Esophagus (tissue), 2 donors: ENCODE measurements around the gene XPNPEP2. TPM values are rescaled to one million over a fixed set of nuclear protein-coding genes. Genes with fewer than 3 reads are reported as not detected.

Experiments
- H3K27ac ChIP-seq, 2 donors: one replicate each; pipeline ENCODE4 v1.5.1; 2013; ENCODE audit warnings: low read depth in 2 of 2, mild to moderate bottlenecking in 2 of 2, inconsistent platforms in 1 of 2, low read length in 1 of 2, moderate library complexity in 1 of 2
- H3K27me3 ChIP-seq, 2 donors: one replicate each; pipeline ENCODE4 v1.6.1; 2013; ENCODE audit warnings: low read length in 2 of 2, control low read depth in 1 of 2, mild to moderate bottlenecking in 1 of 2; ENCODE audit not compliant: insufficient read depth in 2 of 2, control insufficient read depth in 1 of 2
- H3K36me3 ChIP-seq, 2 donors: one replicate each; pipeline ENCODE4 v1.6.1; 2013; ENCODE audit warnings: low read length in 1 of 2; ENCODE audit not compliant: control insufficient read depth in 2 of 2, insufficient read depth in 2 of 2
- H3K4me1 ChIP-seq, 2 donors: one replicate each; pipeline ENCODE4 v1.6.1; 2013; ENCODE audit warnings: low read length in 1 of 2; ENCODE audit not compliant: control insufficient read depth in 2 of 2, insufficient read depth in 2 of 2
- H3K4me3 ChIP-seq, 2 donors: one replicate each; pipeline ENCODE4 v1.5.1; 2013; ENCODE audit warnings: low read length in 2 of 2, mild to moderate bottlenecking in 2 of 2, low read depth in 1 of 2, moderate library complexity in 1 of 2
- H3K9me3 ChIP-seq, 2 donors: one replicate each; pipeline ENCODE4 v1.6.1; 2013; ENCODE audit warnings: mild to moderate bottlenecking in 2 of 2, low read depth in 1 of 2, low read length in 1 of 2, moderate library complexity in 1 of 2; ENCODE audit not compliant: control insufficient read depth in 2 of 2, insufficient read depth in 1 of 2
- WGBS, 2 donors: extraction: QIAGEN DNeasy Blood & Tissue Kit; methylation state at CpG; one replicate each; pipeline ENCODE4 v1.1.7; 2013; 5-methylcytosine and 5-hydroxymethylcytosine counted together
- polyA plus RNA-seq, 2 donors: library from polyadenylated mRNA; stranded (reverse); fragments of 200-250 nt; gene quantifications; one replicate each; pipeline ENCODE4 v1.2.3, GENCODE V29; 2013
- donor health status: healthy with polysubstance abuse.
- donor health status: Bipolar disorder and iron deficiency.

Gene XPNPEP2
- polyA plus RNA-seq, 2 donors: 0.14 to 0.35 TPM

- Histone ChIP-seq H3K27ac (no peak overlapping the region), H3K4me1 (no peaks in the 10 kb centered on the region), H3K36me3 (no peaks in the 10 kb centered on the region), H3K4me3 (no peak overlapping the region), H3K9me3 (no peaks in the 10 kb centered on the region), H3K27me3 (no peaks in the 10 kb centered on the region)
- 83% methylated on average over 11 of the region's 11 CpGs for WGBS, 2 donors
Measured at GRCh38 chrX:129791961-129792570, 53.3 kb downstream of the XPNPEP2 start.

GRCh38 chrX:129792586-129793291 lies 54.0 kb downstream of the XPNPEP2 start:
- Histone ChIP-seq H3K9me3 (no peaks in the 10 kb centered on the region), H3K4me1 (no peaks in the 10 kb centered on the region), H3K27ac (no peak overlapping the region), H3K4me3 (no peak overlapping the region), H3K36me3 (peaks cover 0 to 3% of the 10 kb centered on the region in 2 donors), H3K27me3 (no peaks in the 10 kb centered on the region)
- 95% methylated on average over 16 to 18 of the region's 18 CpGs for WGBS, 2 donors

GRCh38 chrX:129793604-129794191 lies 54.9 kb downstream of the XPNPEP2 start:
- H3K4me1 ChIP-seq: no peaks in the 10 kb centered on the region
- H3K4me3 ChIP-seq: no peak overlapping the region
- peaks cover 0 to 3% of the 10 kb centered on the region in 2 donors for H3K36me3 ChIP-seq
- H3K27ac ChIP-seq: no peak overlapping the region
- no peaks in the 10 kb centered on the region for H3K27me3 ChIP-seq
- 80 to 87% methylated on average over 20 of the region's 20 CpGs for WGBS, 2 donors
- no peaks in the 10 kb centered on the region for H3K9me3 ChIP-seq

- WGBS, 2 donors: 82 to 83% methylated on average over 1 of the region's 1 CpG
- Histone ChIP-seq H3K36me3 (peaks cover 0 to 3% of the 10 kb centered on the region in 2 donors), H3K4me3 (no peak overlapping the region), H3K27me3 (no peaks in the 10 kb centered on the region), H3K27ac (no peak overlapping the region), H3K9me3 (no peaks in the 10 kb centered on the region), H3K4me1 (no peaks in the 10 kb centered on the region)
Measured at GRCh38 chrX:129795584-129795983, 56.8 kb downstream of the XPNPEP2 start.

- 62 to 89% methylated on average over 4 of the region's 4 CpGs for WGBS, 2 donors
Measured at GRCh38 chrX:129797251-129797906, 58.6 kb downstream of the XPNPEP2 start.

GRCh38 chrX:129798456-129798855 lies 59.7 kb downstream of the XPNPEP2 start:
- Histone ChIP-seq H3K9me3 (no peaks in the 10 kb centered on the region), H3K36me3 (peaks cover 0 to 3% of the 10 kb centered on the region in 2 donors), H3K27ac (no peak overlapping the region), H3K4me3 (no peak overlapping the region), H3K4me1 (no peaks in the 10 kb centered on the region), H3K27me3 (no peaks in the 10 kb centered on the region)
- WGBS, 2 donors: 75 to 95% methylated on average over 3 of the region's 3 CpGs

More at GRCh38 chrX:129797251-129797906, 58.6 kb downstream of the XPNPEP2 start:
- no peak overlapping the region for H3K27ac ChIP-seq
- no peak overlapping the region for H3K4me3 ChIP-seq
- H3K36me3 ChIP-seq: peaks cover 0 to 3% of the 10 kb centered on the region in 2 donors
- no peaks in the 10 kb centered on the region for H3K9me3 ChIP-seq
- H3K4me1 ChIP-seq: no peaks in the 10 kb centered on the region
- H3K27me3 ChIP-seq: no peaks in the 10 kb centered on the region

GRCh38 chrX:129798888-129799287 lies 60.1 kb downstream of the XPNPEP2 start:
- no peaks in the 10 kb centered on the region for H3K27me3 ChIP-seq
- 73 to 81% methylated on average over 5 of the region's 5 CpGs for WGBS, 2 donors

GRCh38 chrX:129800186-129800585 lies 61.4 kb downstream of the XPNPEP2 start:
- Histone ChIP-seq H3K4me3 (no peak overlapping the region), H3K27ac (no peak overlapping the region), H3K9me3 (no peaks in the 10 kb centered on the region), H3K27me3 (no peaks in the 10 kb centered on the region), H3K36me3 (peaks cover 0 to 3% of the 10 kb centered on the region in 2 donors), H3K4me1 (no peaks in the 10 kb centered on the region)
- WGBS, 2 donors: 68 to 83% methylated on average over 4 of the region's 4 CpGs

More at GRCh38 chrX:129798888-129799287, 60.1 kb downstream of the XPNPEP2 start:
- Histone ChIP-seq H3K4me3 (no peak overlapping the region), H3K4me1 (no peaks in the 10 kb centered on the region), H3K9me3 (no peaks in the 10 kb centered on the region), H3K27ac (no peak overlapping the region), H3K36me3 (peaks cover 0 to 3% of the 10 kb centered on the region in 2 donors)

- peaks cover 0 to 3% of the 10 kb centered on the region in 2 donors for H3K36me3 ChIP-seq
- H3K4me3 ChIP-seq: no peak overlapping the region
- WGBS, 2 donors: 37 to 41% methylated on average over 1 of the region's 1 CpG
- H3K27me3 ChIP-seq: no peaks in the 10 kb centered on the region
- no peaks in the 10 kb centered on the region for H3K4me1 ChIP-seq
- H3K27ac ChIP-seq: no peak overlapping the region
- no peaks in the 10 kb centered on the region for H3K9me3 ChIP-seq
Measured at GRCh38 chrX:129802863-129803262, 64.1 kb downstream of the XPNPEP2 start.
